ENCODE results near the gene DOHH. TPM values are rescaled to one million over a fixed set of nuclear protein-coding genes. Genes with fewer than 3 reads are reported as not detected.

The DOHH gene
- total and polyA plus RNA-seq, 4 donors: 7.8 to 21.5 (median 19.3) TPM

DNA sequence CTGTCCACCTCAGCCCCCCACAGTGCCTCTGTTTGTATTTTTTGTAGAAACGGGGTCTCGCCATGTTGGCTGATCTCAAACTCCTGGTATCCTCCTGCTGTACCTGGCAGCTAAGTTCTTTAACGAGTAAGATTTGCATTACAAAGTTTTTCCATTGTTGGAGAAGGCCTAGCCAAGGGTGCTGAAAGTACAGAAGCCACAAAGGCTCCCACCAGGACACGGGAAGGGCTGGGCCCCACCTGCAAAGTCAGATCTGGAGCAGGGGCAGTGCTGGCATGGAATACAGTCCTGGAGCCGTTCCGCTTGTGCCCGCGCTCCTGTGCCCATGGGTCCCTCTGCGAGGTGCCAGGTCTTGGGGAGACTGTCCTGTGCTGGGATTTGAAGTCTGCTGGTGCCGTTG, 17.8 kb upstream of the DOHH start:
- Histone ChIP-seq H3K27me3 (ENCODE audit: control insufficient read depth in 3 of 3, insufficient read depth in 3 of 3, low read length in 2 of 3) (no peaks in the 10 kb centered on the region), H3K36me3 (ENCODE audit: control insufficient read depth in 4 of 4, insufficient read depth in 4 of 4, low read length in 4 of 4) (peaks cover 0 to 15% (median 6%) of the 10 kb centered on the region in 4 donors), H3K9ac (ENCODE audit: insufficient read depth in 1 of 2, low read length in 2 of 2) (no peak overlapping the region), H3K9me3 (ENCODE audit: control insufficient read depth in 4 of 4, insufficient read depth in 3 of 4, low read length in 3 of 4) (peaks cover 0 to 1% (median 0%) of the 10 kb centered on the region in 4 donors), H3K27ac (ENCODE audit: low read depth in 1 of 2, low read length in 1 of 2) (no peak overlapping the region), H3K4me3 (no peak overlapping the region), H3K4me1 (ENCODE audit: control insufficient read depth in 5 of 5, insufficient read depth in 5 of 5, low read length in 5 of 5) (peaks cover 0 to 11% (median 2%) of the 10 kb centered on the region in 5 donors)
- no peak for ATAC-seq (ENCODE audit: insufficient read depth, low FRiP score)
- WGBS, 2 donors: 89 to 91% methylated on average over 10 of the region's 10 CpGs
- DNase-seq: no peak
- TF ChIP-seq, protein P1, sequence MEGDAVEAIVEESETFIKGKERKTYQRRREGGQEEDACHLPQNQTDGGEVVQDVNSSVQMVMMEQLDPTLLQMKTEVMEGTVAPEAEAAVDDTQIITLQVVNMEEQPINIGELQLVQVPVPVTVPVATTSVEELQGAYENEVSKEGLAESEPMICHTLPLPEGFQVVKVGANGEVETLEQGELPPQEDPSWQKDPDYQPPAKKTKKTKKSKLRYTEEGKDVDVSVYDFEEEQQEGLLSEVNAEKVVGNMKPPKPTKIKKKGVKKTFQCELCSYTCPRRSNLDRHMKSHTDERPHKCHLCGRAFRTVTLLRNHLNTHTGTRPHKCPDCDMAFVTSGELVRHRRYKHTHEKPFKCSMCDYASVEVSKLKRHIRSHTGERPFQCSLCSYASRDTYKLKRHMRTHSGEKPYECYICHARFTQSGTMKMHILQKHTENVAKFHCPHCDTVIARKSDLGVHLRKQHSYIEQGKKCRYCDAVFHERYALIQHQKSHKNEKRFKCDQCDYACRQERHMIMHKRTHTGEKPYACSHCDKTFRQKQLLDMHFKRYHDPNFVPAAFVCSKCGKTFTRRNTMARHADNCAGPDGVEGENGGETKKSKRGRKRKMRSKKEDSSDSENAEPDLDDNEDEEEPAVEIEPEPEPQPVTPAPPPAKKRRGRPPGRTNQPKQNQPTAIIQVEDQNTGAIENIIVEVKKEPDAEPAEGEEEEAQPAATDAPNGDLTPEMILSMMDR (IDR thresholded peaks at IDR 0.05; ENCODE audit: control extremely low read depth, extremely low read depth): no peak

DNA sequence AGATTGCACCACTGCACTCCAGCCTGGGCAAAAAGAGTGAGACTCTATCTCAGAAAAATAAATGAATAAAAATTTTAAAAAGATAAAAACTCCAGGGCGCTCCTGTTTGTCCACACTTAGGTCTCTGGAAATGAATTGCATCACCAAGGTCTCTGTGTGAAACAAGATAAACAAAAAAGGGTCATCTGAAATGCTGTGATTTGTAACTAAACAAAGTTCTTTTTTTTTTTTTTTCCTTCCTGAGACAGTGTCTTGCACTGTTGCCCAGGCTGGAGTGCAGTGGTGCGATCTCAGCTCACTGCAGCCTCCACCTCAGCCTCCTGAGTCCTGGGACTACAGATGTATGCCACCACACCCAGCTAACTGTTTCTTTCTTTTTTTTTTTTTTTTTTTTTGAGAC, 17.2 kb upstream of the DOHH start:
- no peak for DNase-seq
- no peak overlapping the region for H3K9ac ChIP-seq (ENCODE audit: insufficient read depth in 1 of 2, low read length in 2 of 2)
- peaks cover 0 to 11% (median 2%) of the 10 kb centered on the region in 5 donors for H3K4me1 ChIP-seq (ENCODE audit: control insufficient read depth in 5 of 5, insufficient read depth in 5 of 5, low read length in 5 of 5)
- H3K4me3 ChIP-seq: no peak overlapping the region
- no peak for ATAC-seq (ENCODE audit: insufficient read depth, low FRiP score)
- peaks cover 0 to 11% (median 5%) of the 10 kb centered on the region in 4 donors for H3K36me3 ChIP-seq (ENCODE audit: control insufficient read depth in 4 of 4, insufficient read depth in 4 of 4, low read length in 4 of 4)
- TF ChIP-seq, protein P1 (IDR thresholded peaks at IDR 0.05; ENCODE audit: control extremely low read depth, extremely low read depth): no peak
- peaks cover 0 to 1% (median 0%) of the 10 kb centered on the region in 4 donors for H3K9me3 ChIP-seq (ENCODE audit: control insufficient read depth in 4 of 4, insufficient read depth in 3 of 4, low read length in 3 of 4)
- H3K27ac ChIP-seq (ENCODE audit: low read depth in 1 of 2, low read length in 1 of 2): no peak overlapping the region
- WGBS, 2 donors: 86 to 89% methylated on average over 2 of the region's 2 CpGs
- no peaks in the 10 kb centered on the region for H3K27me3 ChIP-seq (ENCODE audit: control insufficient read depth in 3 of 3, insufficient read depth in 3 of 3, low read length in 2 of 3)

DNA sequence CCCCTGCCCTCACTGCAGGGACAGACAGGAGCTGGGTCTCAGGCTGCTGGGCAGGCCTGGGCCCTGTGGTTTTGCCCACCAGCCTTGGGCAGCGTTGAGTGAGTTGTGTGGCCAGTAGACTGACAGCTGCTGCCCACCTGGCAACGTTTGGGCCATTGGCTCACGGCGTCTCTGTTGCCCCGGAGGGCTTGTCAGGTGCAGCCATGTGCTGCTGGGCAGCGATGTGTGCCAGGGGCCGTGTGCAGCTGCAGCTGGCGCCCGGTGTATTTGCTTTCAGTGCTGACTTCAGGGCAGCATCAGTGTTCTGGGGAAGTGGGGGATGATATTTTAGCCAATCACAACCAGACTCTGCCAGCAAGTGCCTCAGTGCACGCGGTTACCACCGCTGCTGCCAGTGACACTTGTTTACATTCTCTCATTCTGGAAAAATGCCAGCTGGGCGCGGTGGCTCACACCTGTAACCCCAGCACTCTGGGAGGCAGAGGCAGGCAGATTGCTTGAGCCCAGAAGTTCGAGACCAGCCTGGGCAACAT, 16.3 kb upstream of the DOHH start:
- no peak overlapping the region for H3K27ac ChIP-seq (ENCODE audit: low read depth in 1 of 2, low read length in 1 of 2)
- 71 to 76% methylated on average over 15 of the region's 15 CpGs for WGBS, 2 donors
- H3K36me3 ChIP-seq (ENCODE audit: control insufficient read depth in 4 of 4, insufficient read depth in 4 of 4, low read length in 4 of 4): peaks cover 0 to 11% (median 4%) of the 10 kb centered on the region in 4 donors
- H3K9me3 ChIP-seq (ENCODE audit: control insufficient read depth in 4 of 4, insufficient read depth in 3 of 4, low read length in 3 of 4): peaks cover 0 to 1% (median 0%) of the 10 kb centered on the region in 4 donors
- no peak overlapping the region for H3K4me3 ChIP-seq
- no peak for DNase-seq
- TF ChIP-seq, protein P1 (IDR thresholded peaks at IDR 0.05; ENCODE audit: control extremely low read depth, extremely low read depth): no peak
- peaks cover 0 to 11% (median 2%) of the 10 kb centered on the region in 5 donors for H3K4me1 ChIP-seq (ENCODE audit: control insufficient read depth in 5 of 5, insufficient read depth in 5 of 5, low read length in 5 of 5)
- ATAC-seq (ENCODE audit: insufficient read depth, low FRiP score): peak; percentile 14
- no peaks in the 10 kb centered on the region for H3K27me3 ChIP-seq (ENCODE audit: control insufficient read depth in 3 of 3, insufficient read depth in 3 of 3, low read length in 2 of 3)
- H3K9ac ChIP-seq (ENCODE audit: insufficient read depth in 1 of 2, low read length in 2 of 2): no peak overlapping the region
